PFSK-1 (cell line): Measurements from ENCODE around the gene RBM15.

Experiments
- FOXP2 ChIP-seq: optimal IDR thresholded peaks from 2 replicates; pipeline ENCODE3; 2011; ENCODE audit warnings: borderline replicate concordance, control low read depth, inconsistent platforms; ENCODE audit not compliant: insufficient read depth; ENCODE audit errors: extremely low read length, extremely low read depth
- POLR2AphosphoS5 ChIP-seq: IDR thresholded peaks from 2 replicates; pipeline ENCODE4 v1.6.1; 2012; ENCODE audit warnings: low read depth, mild to moderate bottlenecking, control low read depth, low read length, moderate library complexity
- SIN3A ChIP-seq: IDR thresholded peaks from 2 replicates; pipeline ENCODE4 v1.6.1; 2012; ENCODE audit warnings: mild to moderate bottlenecking, low read length, moderate library complexity, borderline replicate concordance; ENCODE audit not compliant: insufficient read depth
- TAF1 ChIP-seq: IDR thresholded peaks from 2 replicates; pipeline ENCODE4 v1.6.1; 2012; ENCODE audit warnings: low read length, control low read depth, borderline replicate concordance; ENCODE audit not compliant: insufficient read depth
- TF ChIP-seq, protein P1 (sequence below), 2 experiments: IDR thresholded peaks; 2 replicates each; pipeline versions ENCODE4 v1.6.1 to v1.8.0; 2011 to 2012; ENCODE audit warnings: low read depth in 2 of 2, low read length in 2 of 2, control low read depth in 1 of 2, inconsistent platforms in 1 of 2, mild to moderate bottlenecking in 1 of 2, moderate library complexity in 1 of 2; ENCODE audit not compliant: insufficient read depth in 1 of 2

Gene RBM15

DNA sequence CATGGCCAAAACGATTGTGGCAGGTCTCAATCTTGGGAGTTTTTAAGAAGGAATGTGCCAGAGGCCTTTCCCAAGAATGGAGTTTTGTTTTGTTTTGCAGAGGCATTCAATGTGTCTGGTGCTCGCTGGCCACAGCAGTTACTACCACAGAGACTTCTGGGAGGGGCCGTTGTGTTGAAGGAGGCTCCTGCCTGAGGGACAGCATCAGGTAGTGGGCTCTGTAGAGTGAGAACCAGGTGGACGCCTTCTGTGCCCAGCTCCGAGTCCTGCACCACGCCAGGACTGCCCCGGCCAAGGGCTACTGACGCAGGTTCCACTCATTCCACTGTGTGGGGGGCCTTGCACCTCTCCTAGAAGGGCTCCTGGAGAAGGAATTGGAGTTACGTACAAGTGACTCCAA lies 44.9 kb upstream of the RBM15 start:
- TF ChIP-seq FOXP2, result no peak
- TF ChIP-seq, protein P1, sequence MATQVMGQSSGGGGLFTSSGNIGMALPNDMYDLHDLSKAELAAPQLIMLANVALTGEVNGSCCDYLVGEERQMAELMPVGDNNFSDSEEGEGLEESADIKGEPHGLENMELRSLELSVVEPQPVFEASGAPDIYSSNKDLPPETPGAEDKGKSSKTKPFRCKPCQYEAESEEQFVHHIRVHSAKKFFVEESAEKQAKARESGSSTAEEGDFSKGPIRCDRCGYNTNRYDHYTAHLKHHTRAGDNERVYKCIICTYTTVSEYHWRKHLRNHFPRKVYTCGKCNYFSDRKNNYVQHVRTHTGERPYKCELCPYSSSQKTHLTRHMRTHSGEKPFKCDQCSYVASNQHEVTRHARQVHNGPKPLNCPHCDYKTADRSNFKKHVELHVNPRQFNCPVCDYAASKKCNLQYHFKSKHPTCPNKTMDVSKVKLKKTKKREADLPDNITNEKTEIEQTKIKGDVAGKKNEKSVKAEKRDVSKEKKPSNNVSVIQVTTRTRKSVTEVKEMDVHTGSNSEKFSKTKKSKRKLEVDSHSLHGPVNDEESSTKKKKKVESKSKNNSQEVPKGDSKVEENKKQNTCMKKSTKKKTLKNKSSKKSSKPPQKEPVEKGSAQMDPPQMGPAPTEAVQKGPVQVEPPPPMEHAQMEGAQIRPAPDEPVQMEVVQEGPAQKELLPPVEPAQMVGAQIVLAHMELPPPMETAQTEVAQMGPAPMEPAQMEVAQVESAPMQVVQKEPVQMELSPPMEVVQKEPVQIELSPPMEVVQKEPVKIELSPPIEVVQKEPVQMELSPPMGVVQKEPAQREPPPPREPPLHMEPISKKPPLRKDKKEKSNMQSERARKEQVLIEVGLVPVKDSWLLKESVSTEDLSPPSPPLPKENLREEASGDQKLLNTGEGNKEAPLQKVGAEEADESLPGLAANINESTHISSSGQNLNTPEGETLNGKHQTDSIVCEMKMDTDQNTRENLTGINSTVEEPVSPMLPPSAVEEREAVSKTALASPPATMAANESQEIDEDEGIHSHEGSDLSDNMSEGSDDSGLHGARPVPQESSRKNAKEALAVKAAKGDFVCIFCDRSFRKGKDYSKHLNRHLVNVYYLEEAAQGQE (IDR thresholded peaks at IDR 0.05; ENCODE audit: insufficient read depth in 1 of 2, low read depth in 2 of 2, low read length in 2 of 2), result no peak
- no peak for TF ChIP-seq POLR2AphosphoS5
- no peak for TF ChIP-seq TAF1
- no peak for TF ChIP-seq SIN3A

DNA sequence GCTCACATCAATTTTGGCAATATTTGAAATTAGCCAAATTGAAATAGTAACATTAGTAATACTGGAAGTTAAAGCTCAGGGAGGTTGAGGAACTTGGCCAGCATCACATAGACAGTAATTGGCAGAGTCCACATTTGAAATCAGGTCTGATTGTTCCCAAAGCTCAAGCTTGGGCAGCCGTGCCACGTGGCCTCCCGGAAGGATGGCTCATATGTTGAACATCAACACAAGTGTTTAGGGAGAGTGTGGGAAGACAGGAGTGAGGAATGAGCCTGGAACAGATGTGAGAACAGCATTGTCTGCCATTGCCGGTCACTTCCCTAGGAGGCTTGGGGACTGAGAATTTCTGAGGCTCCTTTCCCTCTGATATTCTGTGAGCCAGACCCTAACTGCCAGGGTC lies 40.2 kb upstream of the RBM15 start:
- TF ChIP-seq POLR2AphosphoS5 (no peak), SIN3A (no peak), TAF1 (no peak), FOXP2 (no peak)
- TF ChIP-seq, protein P1 (IDR thresholded peaks at IDR 0.05; ENCODE audit: insufficient read depth in 1 of 2, low read depth in 2 of 2, low read length in 2 of 2), result no peak

DNA sequence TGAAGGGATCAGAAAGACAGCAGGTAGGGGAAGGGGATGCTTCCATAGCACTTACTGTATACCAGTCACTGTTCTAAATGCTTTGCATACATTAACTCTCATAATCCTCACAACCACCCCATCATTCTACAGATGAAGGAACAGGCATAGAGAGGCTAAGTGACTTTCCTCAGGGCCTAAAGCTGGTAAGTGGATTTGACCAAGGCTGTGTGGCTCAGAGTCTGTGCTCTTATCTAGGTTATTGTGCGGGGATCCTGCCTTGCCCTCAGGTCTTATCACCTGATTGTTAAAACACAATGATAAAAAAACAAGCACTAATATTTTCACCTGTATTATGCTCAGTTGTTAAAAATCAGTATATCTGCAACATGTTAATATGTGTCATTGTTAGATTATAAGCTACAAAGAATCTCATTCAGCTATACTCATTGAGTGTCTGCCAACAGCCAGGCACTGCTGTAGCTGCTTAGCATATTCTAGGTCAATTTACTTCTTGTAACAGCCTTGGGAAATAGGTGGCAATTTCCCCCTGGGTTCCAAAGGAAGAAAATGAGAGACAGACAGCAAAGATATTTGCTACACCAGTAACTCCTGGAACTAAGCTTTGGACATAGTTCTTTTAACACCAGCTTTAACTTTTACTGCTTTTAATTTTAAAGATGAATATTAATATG lies 38.6 kb upstream of the RBM15 start:
- TF ChIP-seq SIN3A (no peak), TAF1 (no peak), POLR2AphosphoS5 (no peak), FOXP2 (no peak)
- TF ChIP-seq, protein P1 (IDR thresholded peaks at IDR 0.05; ENCODE audit: insufficient read depth in 1 of 2, low read depth in 2 of 2, low read length in 2 of 2), result no peak

DNA sequence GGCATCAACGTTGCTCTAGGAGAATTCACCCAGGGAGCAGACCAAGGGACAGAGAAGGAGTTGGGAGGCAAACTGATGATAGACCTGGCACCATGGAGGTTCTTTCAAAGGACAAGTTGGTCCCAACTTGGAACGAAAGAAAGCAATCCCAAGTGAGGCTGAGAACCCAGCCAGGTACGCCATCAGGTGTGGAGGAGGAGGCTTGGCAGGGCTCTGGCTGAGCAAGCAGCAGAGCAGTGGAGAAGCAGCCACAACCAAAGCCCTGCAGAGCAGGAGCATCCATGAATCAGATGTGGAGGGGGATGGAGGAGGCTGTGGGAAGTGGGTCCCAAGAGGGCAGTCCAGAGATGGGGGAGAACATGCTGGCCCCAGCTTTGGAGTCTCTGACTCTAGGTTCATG lies 36.3 kb upstream of the RBM15 start:
- no peak for TF ChIP-seq TAF1
- TF ChIP-seq, protein P1 (IDR thresholded peaks at IDR 0.05; ENCODE audit: insufficient read depth in 1 of 2, low read depth in 2 of 2, low read length in 2 of 2), result no peak
- TF ChIP-seq POLR2AphosphoS5, result no peak
- no peak for TF ChIP-seq SIN3A
- TF ChIP-seq FOXP2, result no peak
